Measurements from ENCODE around the gene UNC13D. TPM values are rescaled to one million over a fixed set of nuclear protein-coding genes. Genes with fewer than 3 reads are reported as not detected.
A peak's percentile ranks its signal among the peaks of the same experiment; 100 is the strongest.
"Not testable (repeated sequence)": the region's sequence is repeated elsewhere in the genome, so short reads cannot be mapped to it uniquely, and the experiment has no call there.

UNC13D gene
- total RNA-seq, 1 experiment from 2014 or later = 12.7 TPM

- in situ Hi-C loops (cut with HindIII; ENCODE audit: low pct_unique_long_range_greater_than_20kb, low sequenced_read_pairs) (no loop called here), intact Hi-C loops (cut with micrococcal nuclease; ENCODE audit: unreplicated experiment) (no loop called here)
- DNase-seq (ENCODE audit: low read depth, low spot score) (no peak), ATAC-seq (peak; percentile 48)
- POLR2A ChIA-PET = interaction anchor here (0.6 to 1.5 kb wide), 3 partner anchors 9 to 93 kb away, joined by 3 to 11 read pairs (median 4); partner anchors contain the start of gene WBP2
- CTCF ChIA-PET = interaction anchor here (1.2 kb wide), 1 partner anchor 17 kb away, joined by 5 read pairs; the partner anchor contains the start of gene WBP2
- Histone ChIP-seq H3K4me1 (ENCODE audit: control insufficient read depth, insufficient read depth, low read length) (peaks cover 41% of the 10 kb centered on the region), H3K4me3 (ENCODE audit: low read depth in 2 of 2, low read length in 2 of 2) (no peak overlapping the region), H3K36me3 (ENCODE audit: control insufficient read depth, insufficient read depth, low read length) (no peaks in the 10 kb centered on the region; the same call in 1 of the 2 replicates), H3K27me3 (ENCODE audit: control insufficient read depth, insufficient read depth, low read length) (no peaks in the 10 kb centered on the region), H3K9me3 (ENCODE audit: control insufficient read depth, insufficient read depth, low read depth, low read length) (no peaks in the 10 kb centered on the region), H3K27ac (ENCODE audit: low read length) (peak overlapping the region; percentile 60)
- no TSS peak for BruUV-seq (replicated peaks)
- TF ChIP-seq REST (IDR thresholded peaks at IDR 0.05; ENCODE audit: insufficient read depth in 1 of 2, low read depth in 2 of 2, low read length in 1 of 2) (no peak), SIN3A (IDR thresholded peaks at IDR 0.05; ENCODE audit: borderline replicate concordance, insufficient read depth, low read depth, low read length) (no peak), POLR2AphosphoS5 (IDR thresholded peaks at IDR 0.05; ENCODE audit: low read depth, low read length) (peak; percentile 56; the same call in 1 of the 2 replicates), CTCF (IDR thresholded peaks at IDR 0.05) (no peak)
Measured at GRCh38 chr17:75872434-75873351, 28.5 kb upstream of the UNC13D start.

- DNase-seq (ENCODE audit: low read depth, low spot score); H3K4me3 ChIP-seq (ENCODE audit: low read depth in 2 of 2, low read length in 2 of 2); H3K27ac ChIP-seq (ENCODE audit: low read length); intact Hi-C loops (cut with micrococcal nuclease; ENCODE audit: unreplicated experiment); H3K27me3 ChIP-seq (ENCODE audit: control insufficient read depth, insufficient read depth, low read length); in situ Hi-C loops (cut with HindIII; ENCODE audit: low pct_unique_long_range_greater_than_20kb, low sequenced_read_pairs); ATAC-seq; BruUV-seq (replicated peaks); H3K36me3 ChIP-seq (ENCODE audit: control insufficient read depth, insufficient read depth, low read length); H3K9me3 ChIP-seq (ENCODE audit: control insufficient read depth, insufficient read depth, low read depth, low read length): not testable (repeated sequence)
- peaks cover 25% of the 10 kb centered on the region for H3K4me1 ChIP-seq (ENCODE audit: control insufficient read depth, insufficient read depth, low read length)
- ChIA-PET CTCF (interaction anchor here (0.6 kb wide), 1 partner anchor 11 kb away, joined by 4 read pairs; no protein-coding TSS in a partner anchor), POLR2A (interaction anchor here (0.6 kb wide), 1 partner anchor 10 kb away, joined by 4 read pairs; no protein-coding TSS in a partner anchor)
Measured at GRCh38 chr17:75870228-75870627, 26.0 kb upstream of the UNC13D start.
